ENCODE data around the gene GNAT1. TPM values are rescaled to one million over a fixed set of nuclear protein-coding genes. Genes with fewer than 3 reads are reported as not detected.
A peak's percentile ranks its signal among the peaks of the same experiment; 100 is the strongest.
"Not testable (repeated sequence)": the region's sequence is repeated elsewhere in the genome, so short reads cannot be mapped to it uniquely, and the experiment has no call there.

GNAT1 gene
- polyA plus RNA-seq, 1 experiment, result not detected

DNA sequence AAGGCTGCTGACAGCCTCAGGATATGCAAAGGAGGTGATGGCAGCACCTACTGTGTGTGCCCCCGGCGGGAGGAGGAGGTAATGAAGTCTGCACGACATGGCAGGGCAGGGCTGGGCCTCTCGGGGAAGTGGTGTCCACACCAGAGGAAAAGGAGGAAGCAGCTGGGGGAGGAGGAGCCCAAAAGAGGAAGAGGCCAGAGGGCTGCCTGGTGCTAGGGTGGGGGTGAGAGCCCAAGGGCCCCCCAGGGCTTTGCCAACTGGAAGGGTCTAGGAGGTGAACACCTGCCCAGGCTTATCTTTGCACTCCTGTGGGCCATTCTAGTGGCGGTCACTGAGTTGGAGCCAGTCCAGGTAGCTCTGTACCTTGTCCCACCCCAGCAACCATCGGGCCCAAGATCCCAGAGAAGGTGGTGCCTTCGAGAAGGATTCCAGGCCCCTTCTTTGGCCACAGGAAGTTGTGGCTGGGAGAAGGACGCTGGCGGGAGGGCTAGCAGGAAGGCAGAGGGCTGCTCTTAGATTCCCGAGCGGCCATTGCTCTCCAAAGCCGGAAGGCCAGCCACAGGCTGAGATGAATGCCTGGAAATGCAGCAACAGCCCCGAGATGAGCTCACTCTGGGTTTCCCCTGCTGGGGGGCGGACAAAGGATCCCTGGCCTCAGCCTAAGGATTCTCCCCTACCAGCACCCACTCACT is 51.6 kb downstream of the GNAT1 start:
- ChIA-PET POLR2A (no interaction called here), CTCF (interaction anchor here (0.6 to 2.3 kb wide), 7 partner anchors 14 to 50 kb away, joined by 3 to 10 read pairs (median 6); no protein-coding TSS in a partner anchor)
- TF ChIP-seq, protein P1, sequence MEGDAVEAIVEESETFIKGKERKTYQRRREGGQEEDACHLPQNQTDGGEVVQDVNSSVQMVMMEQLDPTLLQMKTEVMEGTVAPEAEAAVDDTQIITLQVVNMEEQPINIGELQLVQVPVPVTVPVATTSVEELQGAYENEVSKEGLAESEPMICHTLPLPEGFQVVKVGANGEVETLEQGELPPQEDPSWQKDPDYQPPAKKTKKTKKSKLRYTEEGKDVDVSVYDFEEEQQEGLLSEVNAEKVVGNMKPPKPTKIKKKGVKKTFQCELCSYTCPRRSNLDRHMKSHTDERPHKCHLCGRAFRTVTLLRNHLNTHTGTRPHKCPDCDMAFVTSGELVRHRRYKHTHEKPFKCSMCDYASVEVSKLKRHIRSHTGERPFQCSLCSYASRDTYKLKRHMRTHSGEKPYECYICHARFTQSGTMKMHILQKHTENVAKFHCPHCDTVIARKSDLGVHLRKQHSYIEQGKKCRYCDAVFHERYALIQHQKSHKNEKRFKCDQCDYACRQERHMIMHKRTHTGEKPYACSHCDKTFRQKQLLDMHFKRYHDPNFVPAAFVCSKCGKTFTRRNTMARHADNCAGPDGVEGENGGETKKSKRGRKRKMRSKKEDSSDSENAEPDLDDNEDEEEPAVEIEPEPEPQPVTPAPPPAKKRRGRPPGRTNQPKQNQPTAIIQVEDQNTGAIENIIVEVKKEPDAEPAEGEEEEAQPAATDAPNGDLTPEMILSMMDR (IDR thresholded peaks at IDR 0.05; ENCODE audit: insufficient read depth, low read depth, low read length), result no peak
- Histone ChIP-seq H3K4me3 (ENCODE audit: low read depth, low read length) (no peak overlapping the region), H3K27me3 (ENCODE audit: control insufficient read depth, insufficient read depth, low read length) (no peaks in the 10 kb centered on the region), H3K36me3 (ENCODE audit: control insufficient read depth, insufficient read depth, low read length) (peaks cover 17% of the 10 kb centered on the region)
- DNase-seq (ENCODE audit: low read depth), result no peak

DNA sequence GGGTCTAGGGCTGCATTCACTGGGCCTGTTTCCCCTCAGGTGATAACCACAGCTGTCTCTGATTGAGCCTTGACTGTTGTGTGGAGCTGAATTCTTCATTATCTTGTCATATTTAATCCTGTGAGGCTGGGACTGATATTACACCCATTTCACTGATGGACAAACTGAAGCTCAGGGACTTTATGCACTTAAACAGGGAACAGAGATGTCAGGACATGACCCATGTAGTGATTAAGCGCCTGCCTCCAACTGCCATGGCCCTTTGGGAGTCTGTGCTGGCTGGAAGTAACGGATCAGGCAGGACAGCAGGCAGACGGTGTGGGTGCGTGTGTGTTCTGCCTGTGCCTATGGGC is 52.1 kb downstream of the GNAT1 start:
- CTCF ChIA-PET, result interaction anchor here (0.6 to 2.3 kb wide), 6 partner anchors 15 to 49 kb away, joined by 3 to 10 read pairs (median 6); no protein-coding TSS in a partner anchor
- Histone ChIP-seq H3K4me3 (ENCODE audit: low read depth, low read length) (no peak overlapping the region), H3K36me3 (ENCODE audit: control insufficient read depth, insufficient read depth, low read length) (peaks cover 17% of the 10 kb centered on the region), H3K27me3 (ENCODE audit: control insufficient read depth, insufficient read depth, low read length) (no peaks in the 10 kb centered on the region)
- POLR2A ChIA-PET, result no interaction called here
- no peak for DNase-seq (ENCODE audit: low read depth)
- TF ChIP-seq, protein P1 (IDR thresholded peaks at IDR 0.05; ENCODE audit: insufficient read depth, low read depth, low read length), result no peak

DNA sequence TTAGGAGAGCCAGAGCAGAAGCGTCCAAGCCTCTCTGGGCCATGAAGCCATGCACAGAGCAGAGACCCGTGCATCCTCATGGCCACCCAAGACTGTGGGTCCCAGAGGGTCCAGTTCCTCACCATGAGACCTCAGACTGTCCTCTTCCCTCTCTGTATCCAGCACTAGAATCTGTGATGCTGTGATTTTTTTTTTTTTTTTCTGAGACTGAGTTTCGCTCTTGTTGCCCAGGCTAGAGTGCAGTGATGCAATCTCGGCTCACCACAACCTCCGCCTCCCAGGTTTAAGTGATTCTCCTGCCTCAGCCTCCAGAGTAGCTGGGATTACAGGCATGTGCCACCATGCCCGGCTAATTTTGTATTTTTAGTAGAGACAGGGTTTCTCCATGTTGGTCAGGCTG is 53.4 kb downstream of the GNAT1 start:
- POLR2A ChIA-PET, result not testable (repeated sequence)

DNA sequence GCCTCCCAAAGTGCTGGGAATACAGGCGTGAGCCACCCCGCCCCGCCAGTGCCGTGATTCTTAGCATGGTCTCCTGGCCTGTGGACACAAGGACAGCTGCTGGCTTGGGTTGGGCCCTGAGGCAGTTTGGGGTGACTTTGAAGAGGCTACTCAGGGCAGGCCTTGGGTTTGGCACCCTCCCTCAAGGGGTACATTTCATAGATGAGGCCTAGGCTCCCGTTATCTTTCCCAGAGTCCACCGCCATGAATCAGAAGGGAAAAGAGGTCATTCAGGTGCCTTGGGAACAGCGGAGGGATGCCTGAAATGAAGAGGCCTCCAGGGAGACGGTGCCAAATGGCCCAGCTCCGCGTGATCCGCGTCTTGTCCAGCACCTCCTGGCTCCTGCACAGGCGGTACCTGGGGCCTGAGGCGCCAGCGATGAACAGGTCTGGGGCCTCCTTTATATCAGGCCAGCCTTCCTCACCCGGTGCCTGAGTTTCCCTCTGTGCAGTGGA is 53.9 kb downstream of the GNAT1 start:
- Histone ChIP-seq H3K36me3 (ENCODE audit: control insufficient read depth, insufficient read depth, low read length) (peaks cover 16% of the 10 kb centered on the region), H3K4me3 (ENCODE audit: low read depth, low read length) (no peak overlapping the region), H3K27me3 (ENCODE audit: control insufficient read depth, insufficient read depth, low read length) (no peaks in the 10 kb centered on the region)
- POLR2A ChIA-PET, result no interaction called here
- TF ChIP-seq, protein P1 (IDR thresholded peaks at IDR 0.05; ENCODE audit: insufficient read depth, low read depth, low read length), result no peak
- DNase-seq (ENCODE audit: low read depth), result no peak
- CTCF ChIA-PET, result interaction anchor here (0.7 to 1.0 kb wide), 2 partner anchors 19 to 34 kb away, joined by 3 read pairs; partner anchors contain the start of gene LSMEM2

More for the DNA sequence above, 53.4 kb downstream of the GNAT1 start:
- not testable (repeated sequence) for H3K4me3 ChIP-seq (ENCODE audit: low read depth, low read length); DNase-seq (ENCODE audit: low read depth); H3K27me3 ChIP-seq (ENCODE audit: control insufficient read depth, insufficient read depth, low read length)
- peaks cover 18% of the 10 kb centered on the region for H3K36me3 ChIP-seq (ENCODE audit: control insufficient read depth, insufficient read depth, low read length)
- CTCF ChIA-PET, result interaction anchor here (0.7 to 2.3 kb wide), 4 partner anchors 14 to 34 kb away, joined by 3 to 10 read pairs (median 3); partner anchors contain the start of gene LSMEM2

DNA sequence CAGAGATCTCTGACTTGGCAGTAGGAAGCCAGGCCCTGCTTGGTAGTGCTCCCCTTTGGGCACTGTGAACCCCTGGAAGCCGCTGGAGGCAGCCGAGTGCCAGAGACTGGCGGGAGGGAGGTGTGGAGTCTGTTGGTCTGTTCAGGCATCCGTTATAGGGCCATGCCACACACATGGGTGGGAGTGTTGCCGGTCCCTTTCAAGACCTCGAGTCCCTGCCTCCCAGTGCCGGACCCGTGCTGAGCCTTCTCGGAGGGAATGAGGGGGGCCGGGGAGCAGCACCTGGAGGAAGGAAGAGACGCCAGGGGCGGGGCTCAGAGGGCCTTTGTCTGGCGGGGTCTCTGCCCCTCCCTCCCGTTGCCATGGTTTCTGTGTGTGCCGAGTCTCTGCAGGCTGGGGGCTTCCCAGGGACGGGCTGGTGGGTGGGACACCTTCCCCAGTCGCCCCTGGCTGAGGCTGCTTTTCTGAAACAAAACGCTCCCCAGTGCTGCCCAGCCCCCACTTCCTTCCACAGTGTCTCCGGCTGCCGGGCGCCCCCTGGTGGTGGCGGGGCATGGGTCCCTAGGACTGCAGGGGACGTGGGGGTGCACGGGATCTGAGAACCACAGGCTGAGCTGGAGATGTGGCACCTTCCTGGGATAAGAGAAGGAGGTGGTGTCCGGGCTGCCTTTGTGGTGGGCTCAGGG is 54.6 kb downstream of the GNAT1 start:
- POLR2A ChIA-PET, result interaction anchor here (0.9 to 1.3 kb wide), 3 partner anchors 8 to 13 kb away, joined by 3 to 7 read pairs (median 4); partner anchors contain the start of gene GNAI2
- TF ChIP-seq, protein P1 (IDR thresholded peaks at IDR 0.05; ENCODE audit: insufficient read depth, low read depth, low read length), result peak; percentile 100
- CTCF ChIA-PET, result interaction anchor here (0.6 to 4.9 kb wide), 33 partner anchors 9 to 304 kb away, joined by 3 to 51 read pairs (median 4); partner anchors contain the start of genes GNAI2, GNAT1, HYAL3 and IFRD2
- Histone ChIP-seq H3K4me3 (ENCODE audit: low read depth, low read length) (peak overlapping the region; percentile 34), H3K27me3 (ENCODE audit: control insufficient read depth, insufficient read depth, low read length) (no peaks in the 10 kb centered on the region), H3K36me3 (ENCODE audit: control insufficient read depth, insufficient read depth, low read length) (peaks cover 16% of the 10 kb centered on the region)
- no peak for DNase-seq (ENCODE audit: low read depth)

Data from BJ (cell line).